ENCODE data around the gene COLQ.
"Not testable (repeated sequence)": the region's sequence is repeated elsewhere in the genome, so short reads cannot be mapped to it uniquely, and the experiment has no call there.

The COLQ gene

GRCh38 chr3:15492847-15493360 is 28.6 kb downstream of the COLQ start:
- no peak for DNase-seq (ENCODE audit: low read depth, low spot score)

- no peak for DNase-seq (ENCODE audit: low read depth, low spot score)
These were observed 30.4 kb downstream of the COLQ start for GRCh38 chr3:15491143-15491542.

- no peak for DNase-seq (ENCODE audit: low read depth, low spot score)
These were observed 31.3 kb downstream of the COLQ start for GRCh38 chr3:15490158-15490557.

- DNase-seq (ENCODE audit: low read depth, low spot score) = no peak
These were observed 33.5 kb downstream of the COLQ start for GRCh38 chr3:15488002-15488401.

GRCh38 chr3:15486979-15487378 is 34.5 kb downstream of the COLQ start:
- DNase-seq (ENCODE audit: low read depth, low spot score) = no peak

- no peak for DNase-seq (ENCODE audit: low read depth, low spot score)
These were observed 35.5 kb downstream of the COLQ start for GRCh38 chr3:15486020-15486419.

- DNase-seq (ENCODE audit: low read depth, low spot score) = not testable (repeated sequence)
These were observed 37.0 kb downstream of the COLQ start for GRCh38 chr3:15484551-15484950.

- DNase-seq (ENCODE audit: low read depth, low spot score) = no peak
These were observed 41.9 kb downstream of the COLQ start for GRCh38 chr3:15479400-15480224.

- no peak for DNase-seq (ENCODE audit: low read depth, low spot score)
These were observed 42.9 kb downstream of the COLQ start for GRCh38 chr3:15478640-15478979.

- no peak for DNase-seq (ENCODE audit: low read depth, low spot score)
These were observed 43.4 kb downstream of the COLQ start for GRCh38 chr3:15477951-15478639.

- DNase-seq (ENCODE audit: low read depth, low spot score) = no peak
These were observed 45.1 kb downstream of the COLQ start for GRCh38 chr3:15476378-15476777.

GRCh38 chr3:15475161-15475560 is 46.3 kb downstream of the COLQ start:
- no peak for DNase-seq (ENCODE audit: low read depth, low spot score)

GRCh38 chr3:15471861-15472260 is 49.6 kb downstream of the COLQ start:
- no peak for DNase-seq (ENCODE audit: low read depth, low spot score)

- no peak for DNase-seq (ENCODE audit: low read depth, low spot score)
These were observed 50.7 kb downstream of the COLQ start for GRCh38 chr3:15470849-15471248.

GRCh38 chr3:15470261-15470660 is 51.2 kb downstream of the COLQ start:
- DNase-seq (ENCODE audit: low read depth, low spot score) = no peak

GRCh38 chr3:15467227-15468181 is 54.0 kb downstream of the COLQ start:
- no peak for DNase-seq (ENCODE audit: low read depth, low spot score)

GRCh38 chr3:15465876-15466585 is 55.5 kb downstream of the COLQ start:
- DNase-seq (ENCODE audit: low read depth, low spot score) = no peak

GRCh38 chr3:15462451-15462850 is 59.1 kb downstream of the COLQ start:
- DNase-seq (ENCODE audit: low read depth, low spot score) = no peak

- no peak for DNase-seq (ENCODE audit: low read depth, low spot score)
These were observed 60.5 kb downstream of the COLQ start for GRCh38 chr3:15460891-15461531.

- DNase-seq (ENCODE audit: low read depth, low spot score) = no peak
These were observed 63.2 kb downstream of the COLQ start for GRCh38 chr3:15458212-15458780.
